Smooth muscle cell (in vitro differentiated cells): ENCODE results near the gene ZNF484. TPM values are rescaled to one million over a fixed set of nuclear protein-coding genes. Genes with fewer than 3 reads are reported as not detected.

Source experiments
- DNase-seq: peaks from one replicate; lab custom pipeline; 2025; ENCODE audit not compliant: unreplicated experiment; lab: John Stamatoyannopoulos, UW
- H2AFZ ChIP-seq: fragments of 200-600 bp; sonication (generic); 2 replicates; pipeline ENCODE4 v1.6.0; 2016; ENCODE audit warnings: antibody characterized with exemption, low read depth, mild to moderate bottlenecking
- H3F3A ChIP-seq: fragments of 200-600 bp; sonication (generic); 2 replicates; pipeline ENCODE4 v1.6.0; 2017; ENCODE audit warnings: antibody characterized with exemption, low read depth
- H3K27ac ChIP-seq: fragments of 200-600 bp; sonication (generic); 2 replicates; pipeline ENCODE4 v1.5.1; 2016; ENCODE audit warnings: low read depth, mild to moderate bottlenecking
- H3K27me3 ChIP-seq: fragments of 200-600 bp; sonication (generic); 2 replicates; pipeline ENCODE4 v1.6.1; 2016; ENCODE audit warnings: low read depth, mild to moderate bottlenecking
- H3K36me3 ChIP-seq: fragments of 200-600 bp; sonication (generic); 2 replicates; pipeline ENCODE4 v1.5.1; 2016; ENCODE audit warnings: low read depth
- H3K4me1 ChIP-seq: fragments of 200-600 bp; sonication (generic); 2 replicates; pipeline ENCODE4 v1.5.1; 2016; ENCODE audit warnings: low read depth
- H3K4me2 ChIP-seq: fragments of 200-600 bp; sonication (generic); 2 replicates; pipeline ENCODE4 v1.6.0; 2016; ENCODE audit warnings: mild to moderate bottlenecking
- H3K4me3 ChIP-seq: fragments of 200-600 bp; sonication (generic); 2 replicates; pipeline ENCODE4 v1.5.1; 2016; ENCODE audit warnings: mild to moderate bottlenecking
- H3K79me2 ChIP-seq: fragments of 200-600 bp; sonication (generic); 2 replicates; pipeline ENCODE4 v1.6.0; 2016; ENCODE audit warnings: low read depth, mild to moderate bottlenecking
- H3K9ac ChIP-seq: fragments of 200-600 bp; sonication (generic); 2 replicates; pipeline ENCODE4 v1.6.0; 2016; ENCODE audit warnings: low read depth
- H3K9me3 ChIP-seq: fragments of 200-600 bp; sonication (generic); replicated peaks from 2 replicates; pipeline ENCODE4 v1.5.1; 2016; ENCODE audit warnings: low read depth
- H4K20me1 ChIP-seq: fragments of 200-600 bp; sonication (generic); 2 replicates; pipeline ENCODE4 v1.6.0; 2016; ENCODE audit warnings: low read depth
- CTCF ChIP-seq: fragments of 200-600 bp; sonication (generic); IDR thresholded peaks from 2 replicates; pipeline ENCODE4 v1.5.1; 2017; ENCODE audit warnings: borderline replicate concordance, mild to moderate bottlenecking, antibody characterized with exemption; ENCODE audit not compliant: insufficient read depth, poor library complexity, severe bottlenecking
- WGBS: methylation state at CpG from one replicate; pipeline ENCODE4 v1.1.7; 2016; ENCODE audit warnings: low lambda C conversion rate; 5-methylcytosine and 5-hydroxymethylcytosine counted together
- polyA plus RNA-seq: library from polyadenylated mRNA; unstranded; fragments of >200 nt; fragmentation: Nextera tagmentation; extraction: Ambion mirVana; gene quantifications from 2 replicates; pipeline ENCODE4 v1.2.1, GENCODE V29; 2016
- total RNA-seq: library from RNA; depleted of rRNA; stranded (reverse); fragments of >200 nt; gene quantifications from 2 replicates; pipeline ENCODE4 v1.2.3, GENCODE V29; 2014

Gene ZNF484
- 12.9 and 20.7 TPM in 2 replicates for total RNA-seq
- 2.3 and 3.7 TPM in 2 replicates for polyA plus RNA-seq

- Histone ChIP-seq H3K36me3 (no peaks in the 10 kb centered on the region), H2AFZ (peak within 1 kb of the TSS; percentile 100), H3K9ac (peak within 1 kb of the TSS; percentile 87), H3K27ac (peak within 1 kb of the TSS; percentile 47), H3K4me3 (peak within 1 kb of the TSS; percentile 90), H3K4me1 (peaks cover 14% of the 10 kb centered on the region), H4K20me1 (peaks cover 8% of the 10 kb centered on the region), H3K79me2 (peaks cover 44% of the 10 kb centered on the region), H3F3A (no peaks in the 10 kb centered on the region), H3K4me2 (peak within 1 kb of the TSS; percentile 92), H3K9me3 (no peaks in the 10 kb centered on the region), H3K27me3 (no peaks in the 10 kb centered on the region)
- DNase-seq = peak; percentile 79
- no peak for TF ChIP-seq CTCF
- WGBS = 17% methylated on average over 28 of the region's 28 CpGs
These were observed at the start of gene ZNF484 for GRCh38 chr9:92877531-92878430. Gene ZNF484 (minus strand): TSS chr9:92878038. CDS start chr9:92875029, 3,009 bp downstream.

GRCh38 chr9:92920437-92920836 is 42.6 kb upstream of the ZNF484 start:
- H3K9ac ChIP-seq = no peak overlapping the region
- TF ChIP-seq CTCF = no peak
- no peaks in the 10 kb centered on the region for H3K9me3 ChIP-seq
- H3K4me2 ChIP-seq = no peak overlapping the region
- H3K36me3 ChIP-seq = no peaks in the 10 kb centered on the region
- H3K79me2 ChIP-seq = no peaks in the 10 kb centered on the region
- H3F3A ChIP-seq = no peaks in the 10 kb centered on the region
- WGBS = 93% methylated on average over 1 of the region's 1 CpG
- no peak overlapping the region for H3K4me3 ChIP-seq
- H3K4me1 ChIP-seq = no peaks in the 10 kb centered on the region
- H3K27ac ChIP-seq = no peak overlapping the region
- no peaks in the 10 kb centered on the region for H4K20me1 ChIP-seq
- H2AFZ ChIP-seq = no peak overlapping the region
- no peaks in the 10 kb centered on the region for H3K27me3 ChIP-seq
- DNase-seq = no peak

- no peak for TF ChIP-seq CTCF
- no peak overlapping the region for H3K4me2 ChIP-seq
- WGBS = 80% methylated on average over 2 of the region's 2 CpGs
These were observed 39.5 kb upstream of the ZNF484 start for GRCh38 chr9:92917176-92917800.

More at GRCh38 chr9:92917176-92917800, 39.5 kb upstream of the ZNF484 start:
- no peaks in the 10 kb centered on the region for H3K9me3 ChIP-seq
- no peaks in the 10 kb centered on the region for H3F3A ChIP-seq
- no peaks in the 10 kb centered on the region for H3K36me3 ChIP-seq
- H4K20me1 ChIP-seq = no peaks in the 10 kb centered on the region
- H3K27ac ChIP-seq = no peak overlapping the region
- H2AFZ ChIP-seq = no peak overlapping the region
- no peaks in the 10 kb centered on the region for H3K79me2 ChIP-seq
- no peak overlapping the region for H3K4me3 ChIP-seq
- H3K4me1 ChIP-seq = peaks cover under 1% of the 10 kb centered on the region
- no peak for DNase-seq
- H3K27me3 ChIP-seq = no peaks in the 10 kb centered on the region
- H3K9ac ChIP-seq = no peak overlapping the region
